ENCODE measurements around the gene LPAR1. TPM values are rescaled to one million over a fixed set of nuclear protein-coding genes. Genes with fewer than 3 reads are reported as not detected.

Gene LPAR1
- total RNA-seq, 2 experiments from 2014 or later, result not detected

- no peaks in the 10 kb centered on the region for H3K4me1 Mint-ChIP-seq (ENCODE audit: low read depth)
- H3K9me3 Mint-ChIP-seq, result peaks cover 26% of the 10 kb centered on the region
- intact Hi-C loops (cut with micrococcal nuclease), result no loop called here
- no peaks in the 10 kb centered on the region for H3K36me3 Mint-ChIP-seq
- CTCF ChIA-PET, result no interaction called here
- H3K27me3 Mint-ChIP-seq, result no peaks in the 10 kb centered on the region
- DNase-seq, result no peak
- no peak overlapping the region for H3K27ac Mint-ChIP-seq
- H3K4me3 Mint-ChIP-seq, result no peak overlapping the region
- POLR2A ChIA-PET, result no interaction called here
These were observed 79.4 kb downstream of the LPAR1 start for GRCh38 chr9:110958847-110959246.

DNA sequence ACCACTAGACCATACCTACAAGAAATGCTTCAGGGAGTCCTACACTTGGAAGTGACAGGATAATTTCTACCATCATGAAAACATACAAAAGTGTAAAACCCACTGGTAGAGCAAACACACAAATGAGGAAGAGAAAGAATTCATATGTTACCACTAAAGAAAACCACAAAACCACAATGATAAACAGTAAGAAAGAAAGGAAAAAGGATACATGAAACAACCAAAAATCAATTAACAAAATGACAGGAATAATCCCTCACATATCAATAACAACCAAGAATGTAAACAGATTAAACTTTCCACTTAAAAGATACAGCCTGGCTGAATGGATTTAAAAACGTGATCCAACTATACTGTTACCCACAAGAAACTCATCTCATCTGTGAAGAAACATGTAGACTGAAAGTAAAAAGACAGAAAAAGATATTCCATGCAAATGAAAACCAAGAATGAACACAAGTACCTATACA is 83.4 kb downstream of the LPAR1 start:
- POLR2A ChIA-PET, result no interaction called here
- no peaks in the 10 kb centered on the region for H3K27me3 Mint-ChIP-seq
- intact Hi-C loops (cut with micrococcal nuclease), result no loop called here
- H3K27ac Mint-ChIP-seq, result no peak overlapping the region
- CTCF ChIA-PET, result no interaction called here
- H3K9me3 Mint-ChIP-seq, result peaks cover 33% of the 10 kb centered on the region
- H3K36me3 Mint-ChIP-seq, result no peaks in the 10 kb centered on the region
- no peak for DNase-seq
- no peak overlapping the region for H3K4me3 Mint-ChIP-seq
- H3K4me1 Mint-ChIP-seq (ENCODE audit: low read depth), result no peaks in the 10 kb centered on the region

- Mint-ChIP-seq H3K9me3 (peaks cover 17% of the 10 kb centered on the region), H3K36me3 (no peaks in the 10 kb centered on the region), H3K27me3 (no peaks in the 10 kb centered on the region), H3K4me1 (ENCODE audit: low read depth) (no peaks in the 10 kb centered on the region), H3K4me3 (no peak overlapping the region), H3K27ac (no peak overlapping the region)
- intact Hi-C loops (cut with micrococcal nuclease), result no loop called here
- POLR2A ChIA-PET, result no interaction called here
- DNase-seq, result no peak
- CTCF ChIA-PET, result no interaction called here
These were observed 85.8 kb downstream of the LPAR1 start for GRCh38 chr9:110952540-110952859.

- ChIA-PET POLR2A (no interaction called here), CTCF (no interaction called here)
These were observed 86.3 kb downstream of the LPAR1 start for GRCh38 chr9:110951805-110952539.

GRCh38 chr9:110950041-110950645 is 88.1 kb downstream of the LPAR1 start:
- H3K36me3 Mint-ChIP-seq, result no peaks in the 10 kb centered on the region
- ChIA-PET CTCF (no interaction called here), POLR2A (no interaction called here)
- H3K27ac Mint-ChIP-seq, result no peak overlapping the region
- H3K27me3 Mint-ChIP-seq, result no peaks in the 10 kb centered on the region
- peaks cover 17% of the 10 kb centered on the region for H3K9me3 Mint-ChIP-seq
- H3K4me1 Mint-ChIP-seq (ENCODE audit: low read depth), result no peaks in the 10 kb centered on the region
- no peak for DNase-seq
- intact Hi-C loops (cut with micrococcal nuclease), result no loop called here
- no peak overlapping the region for H3K4me3 Mint-ChIP-seq

More at GRCh38 chr9:110951805-110952539, 86.3 kb downstream of the LPAR1 start:
- DNase-seq, result no peak
- Mint-ChIP-seq H3K27ac (no peak overlapping the region), H3K27me3 (no peaks in the 10 kb centered on the region), H3K9me3 (peaks cover 17% of the 10 kb centered on the region), H3K36me3 (no peaks in the 10 kb centered on the region), H3K4me1 (ENCODE audit: low read depth) (no peaks in the 10 kb centered on the region), H3K4me3 (no peak overlapping the region)
- intact Hi-C loops (cut with micrococcal nuclease), result no loop called here

GRCh38 chr9:110949081-110949480 is 89.2 kb downstream of the LPAR1 start:
- ChIA-PET CTCF (no interaction called here), POLR2A (no interaction called here)
- Mint-ChIP-seq H3K27ac (no peak overlapping the region), H3K36me3 (no peaks in the 10 kb centered on the region), H3K4me3 (no peak overlapping the region), H3K4me1 (ENCODE audit: low read depth) (no peaks in the 10 kb centered on the region), H3K9me3 (peaks cover 11% of the 10 kb centered on the region), H3K27me3 (no peaks in the 10 kb centered on the region)
- intact Hi-C loops (cut with micrococcal nuclease), result no loop called here
- DNase-seq, result no peak

DNA sequence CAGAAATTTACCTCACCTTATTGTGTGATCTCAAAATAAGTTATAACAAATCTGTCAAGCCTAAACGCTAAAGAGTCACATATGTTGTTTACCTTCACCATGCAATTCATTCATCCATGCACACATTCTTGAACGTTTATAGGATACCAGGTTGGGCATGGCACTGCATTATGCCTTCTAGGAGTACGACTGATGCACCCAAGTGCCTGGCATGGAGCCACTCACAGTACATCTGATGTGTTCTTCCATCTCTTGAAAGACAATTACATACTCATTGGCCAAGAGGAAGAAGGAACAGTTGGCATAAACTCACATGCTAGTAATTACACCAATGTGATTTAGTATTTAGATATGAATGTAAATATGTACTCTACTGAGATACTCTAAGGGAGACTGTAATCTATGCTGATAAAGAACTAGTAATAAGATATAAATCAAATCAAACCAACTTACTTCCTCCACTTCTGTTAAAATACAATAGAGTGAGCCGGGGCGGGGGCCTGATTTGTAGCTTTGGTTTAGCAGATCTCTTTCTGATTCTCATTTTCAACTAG is 90.7 kb downstream of the LPAR1 start:
- H3K4me3 Mint-ChIP-seq, result no peak overlapping the region
- H3K36me3 Mint-ChIP-seq, result no peaks in the 10 kb centered on the region
- no peak overlapping the region for H3K27ac Mint-ChIP-seq
- ChIA-PET CTCF (no interaction called here), POLR2A (no interaction called here)
- H3K4me1 Mint-ChIP-seq (ENCODE audit: low read depth), result no peaks in the 10 kb centered on the region
- no peaks in the 10 kb centered on the region for H3K27me3 Mint-ChIP-seq
- no peak for DNase-seq
- H3K9me3 Mint-ChIP-seq, result no peaks in the 10 kb centered on the region
- intact Hi-C loops (cut with micrococcal nuclease), result no loop called here

GRCh38 chr9:110942522-110942921 is 95.7 kb downstream of the LPAR1 start:
- ChIA-PET POLR2A (no interaction called here), CTCF (no interaction called here)
- H3K27ac Mint-ChIP-seq, result no peak overlapping the region
- H3K9me3 Mint-ChIP-seq, result no peaks in the 10 kb centered on the region
- H3K27me3 Mint-ChIP-seq, result no peaks in the 10 kb centered on the region
- no peak for DNase-seq
- no peaks in the 10 kb centered on the region for H3K36me3 Mint-ChIP-seq
- H3K4me1 Mint-ChIP-seq (ENCODE audit: low read depth), result no peaks in the 10 kb centered on the region
- no peak overlapping the region for H3K4me3 Mint-ChIP-seq
- intact Hi-C loops (cut with micrococcal nuclease), result no loop called here

DNA sequence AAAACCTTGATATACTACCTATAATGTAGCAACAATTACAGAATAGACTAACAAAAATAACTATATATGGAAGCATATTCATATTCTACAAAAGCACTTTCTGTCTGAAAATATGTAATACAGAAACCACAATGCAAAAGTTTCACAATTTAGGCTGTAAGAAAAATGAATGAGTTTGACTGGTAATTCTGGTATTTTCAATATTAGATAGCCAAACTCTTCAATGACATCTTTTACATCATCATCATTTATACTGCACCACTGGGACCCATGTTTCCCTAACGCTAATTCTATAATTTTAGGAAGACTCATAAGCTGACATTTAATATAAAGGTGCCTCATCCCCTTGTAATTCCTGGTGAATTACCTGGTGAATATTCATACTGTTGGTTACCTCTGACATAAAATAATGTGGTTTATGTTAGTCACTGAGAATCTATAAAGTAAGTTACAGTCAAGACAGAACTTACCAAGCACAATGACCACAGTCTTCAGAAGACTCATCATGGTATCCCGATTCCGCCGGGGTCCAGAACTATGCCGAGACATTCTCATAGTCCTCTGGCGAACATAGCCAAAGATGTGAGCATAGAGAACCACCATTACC is 97.2 kb downstream of the LPAR1 start:
- no peaks in the 10 kb centered on the region for H3K4me1 Mint-ChIP-seq (ENCODE audit: low read depth)
- H3K27me3 Mint-ChIP-seq, result no peaks in the 10 kb centered on the region
- POLR2A ChIA-PET, result no interaction called here
- no peak for DNase-seq
- no peaks in the 10 kb centered on the region for H3K36me3 Mint-ChIP-seq
- no peak overlapping the region for H3K4me3 Mint-ChIP-seq
- no peak overlapping the region for H3K27ac Mint-ChIP-seq
- CTCF ChIA-PET, result no interaction called here
- intact Hi-C loops (cut with micrococcal nuclease), result no loop called here
- no peaks in the 10 kb centered on the region for H3K9me3 Mint-ChIP-seq

DNA sequence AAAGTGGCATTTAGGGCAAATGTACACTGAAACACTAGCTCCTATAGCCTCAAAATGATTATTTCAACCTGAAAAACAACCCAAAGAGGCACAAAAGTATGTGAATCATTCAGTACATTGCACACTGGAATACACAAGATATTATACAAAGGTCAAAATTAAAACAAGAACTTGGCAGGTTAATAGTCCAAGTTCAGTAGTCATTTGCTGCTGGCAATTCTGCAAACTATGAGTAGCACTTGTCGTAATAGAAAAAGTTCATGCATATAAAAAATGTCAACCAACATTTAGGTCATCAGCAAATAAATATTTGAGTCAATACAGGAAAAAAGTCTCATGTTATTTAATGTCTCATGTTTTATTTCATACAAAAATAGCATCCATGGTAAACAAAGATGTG is 98.7 kb downstream of the LPAR1 start:
- ChIA-PET POLR2A (no interaction called here), CTCF (no interaction called here)
- no peaks in the 10 kb centered on the region for H3K4me1 Mint-ChIP-seq (ENCODE audit: low read depth)
- H3K4me3 Mint-ChIP-seq, result no peak overlapping the region
- H3K27me3 Mint-ChIP-seq, result no peaks in the 10 kb centered on the region
- no peak overlapping the region for H3K27ac Mint-ChIP-seq
- H3K36me3 Mint-ChIP-seq, result no peaks in the 10 kb centered on the region
- intact Hi-C loops (cut with micrococcal nuclease), result no loop called here
- no peak for DNase-seq
- peaks cover 2% of the 10 kb centered on the region for H3K9me3 Mint-ChIP-seq

GRCh38 chr9:110939047-110939446 is 99.2 kb downstream of the LPAR1 start:
- no peaks in the 10 kb centered on the region for H3K27me3 Mint-ChIP-seq
- H3K9me3 Mint-ChIP-seq, result peaks cover 2% of the 10 kb centered on the region
- H3K4me3 Mint-ChIP-seq, result no peak overlapping the region
- H3K36me3 Mint-ChIP-seq, result no peaks in the 10 kb centered on the region
- H3K4me1 Mint-ChIP-seq (ENCODE audit: low read depth), result no peaks in the 10 kb centered on the region
- intact Hi-C loops (cut with micrococcal nuclease), result no loop called here
- POLR2A ChIA-PET, result no interaction called here
- no peak for DNase-seq
- H3K27ac Mint-ChIP-seq, result no peak overlapping the region
- CTCF ChIA-PET, result no interaction called here

DNA sequence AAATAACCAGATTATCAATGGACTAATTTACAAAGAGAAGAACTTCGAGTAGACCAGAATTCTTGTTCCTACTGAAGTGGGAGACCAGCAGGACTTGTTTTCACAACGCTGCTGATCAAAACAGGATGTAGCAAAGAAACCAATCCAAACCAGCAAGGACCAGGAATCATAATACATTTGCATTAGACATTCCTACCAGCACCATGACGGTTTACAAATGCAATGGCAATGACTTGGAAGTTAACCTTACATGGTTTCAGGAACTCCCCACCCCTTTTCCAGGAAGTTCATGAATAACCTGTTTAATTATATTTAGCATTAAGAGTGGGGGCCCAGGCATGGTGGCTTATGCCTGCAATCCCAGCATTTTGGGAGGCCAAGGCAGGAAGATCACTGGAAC is 100.0 kb downstream of the LPAR1 start:
- Mint-ChIP-seq H3K4me3 (no peak overlapping the region), H3K9me3 (peaks cover 2% of the 10 kb centered on the region), H3K36me3 (no peaks in the 10 kb centered on the region), H3K27ac (no peak overlapping the region), H3K27me3 (no peaks in the 10 kb centered on the region), H3K4me1 (ENCODE audit: low read depth) (no peaks in the 10 kb centered on the region)
- intact Hi-C loops (cut with micrococcal nuclease), result no loop called here
- POLR2A ChIA-PET, result no interaction called here
- CTCF ChIA-PET, result no interaction called here
- no peak for DNase-seq

Measured in activated CD4-positive, alpha-beta memory T cell treated with anti-CD3 and anti-CD28 coated beads for 36 hours (primary cell).